Measurements from ENCODE around the gene ASPHD2.
"Not testable (repeated sequence)": the region's sequence is repeated elsewhere in the genome, so short reads cannot be mapped to it uniquely, and the experiment has no call there.

The ASPHD2 gene

DNA sequence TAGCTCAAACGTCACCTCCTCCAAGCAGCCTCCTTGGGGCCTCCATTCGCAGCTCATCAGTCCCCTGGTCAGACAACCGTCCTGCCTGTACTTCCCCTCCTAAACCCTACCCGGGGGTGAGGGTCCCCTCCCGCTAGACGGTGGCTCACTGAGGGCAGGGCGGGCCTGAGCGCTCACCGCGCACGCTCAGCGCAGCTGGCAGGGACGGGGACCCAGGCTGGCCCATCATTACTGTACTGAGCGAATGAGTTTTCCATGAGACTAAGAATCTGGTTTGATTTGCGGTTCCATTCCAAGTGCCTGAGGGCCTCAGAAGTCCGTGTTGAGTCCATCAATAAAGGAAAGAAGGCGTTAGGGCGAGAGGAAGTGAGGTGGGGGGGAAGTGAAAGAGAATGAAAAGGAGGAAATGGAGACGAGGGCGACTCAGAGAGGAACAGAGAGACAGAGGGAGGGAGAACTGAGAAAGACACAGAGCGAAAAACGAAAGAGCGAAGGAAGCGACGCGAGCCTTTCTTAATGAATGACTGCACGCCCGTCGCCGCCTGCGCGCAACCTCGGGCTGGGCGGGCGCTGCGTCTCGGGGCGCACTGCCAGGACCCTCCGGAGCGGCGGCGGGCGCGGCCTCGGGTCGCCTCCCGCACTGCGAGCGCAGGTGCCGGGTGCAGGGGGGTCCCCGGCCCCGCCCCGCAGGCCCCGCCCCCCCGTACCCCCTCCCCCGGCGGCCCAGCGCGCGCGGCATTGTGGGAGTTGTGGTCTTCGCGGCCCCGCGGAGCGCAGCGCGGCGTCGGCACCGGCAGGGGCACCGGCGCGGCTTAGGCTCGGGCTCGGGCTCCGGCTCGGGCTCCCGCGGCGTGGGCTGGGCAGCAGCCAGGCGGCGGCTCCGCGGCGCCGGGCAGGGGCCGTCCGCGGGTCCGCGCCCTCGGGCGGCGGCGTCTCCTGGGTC, at the start of gene ASPHD2:
Gene ASPHD2 (plus strand): TSS at position 746 of the 943 bp plus-strand sequence. CDS start 4,356 bp downstream, outside the sequence.
- DNase-seq (ENCODE audit: low read depth in 4 of 4, low spot score in 1 of 4): peak; percentile 42 to 68 (median 59)

- DNase-seq (ENCODE audit: low read depth in 4 of 4, low spot score in 1 of 4): no peak
Observed at GRCh38 chr22:26380072-26380830, 48.8 kb upstream of the ASPHD2 start.

DNA sequence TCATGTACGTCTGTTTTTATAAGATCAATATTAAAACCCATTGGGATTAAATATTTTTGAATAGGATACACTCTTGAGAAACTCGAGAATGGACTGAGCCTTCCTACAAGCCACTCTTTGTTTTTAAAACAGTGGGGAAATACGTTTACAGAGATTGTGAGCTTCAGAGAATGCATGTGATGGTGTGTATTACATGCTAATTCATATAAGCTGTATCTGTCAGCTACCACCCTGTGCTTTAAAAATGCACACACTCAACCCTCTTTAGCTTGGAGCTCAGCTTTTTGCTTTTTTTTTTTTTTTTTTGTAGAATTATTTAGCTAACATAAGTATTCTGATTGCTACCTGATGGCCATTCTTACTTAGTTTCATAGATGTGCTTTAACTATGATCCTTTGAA, 46.3 kb upstream of the ASPHD2 start:
- no peak for DNase-seq (ENCODE audit: low read depth in 4 of 4, low spot score in 1 of 4)

DNA sequence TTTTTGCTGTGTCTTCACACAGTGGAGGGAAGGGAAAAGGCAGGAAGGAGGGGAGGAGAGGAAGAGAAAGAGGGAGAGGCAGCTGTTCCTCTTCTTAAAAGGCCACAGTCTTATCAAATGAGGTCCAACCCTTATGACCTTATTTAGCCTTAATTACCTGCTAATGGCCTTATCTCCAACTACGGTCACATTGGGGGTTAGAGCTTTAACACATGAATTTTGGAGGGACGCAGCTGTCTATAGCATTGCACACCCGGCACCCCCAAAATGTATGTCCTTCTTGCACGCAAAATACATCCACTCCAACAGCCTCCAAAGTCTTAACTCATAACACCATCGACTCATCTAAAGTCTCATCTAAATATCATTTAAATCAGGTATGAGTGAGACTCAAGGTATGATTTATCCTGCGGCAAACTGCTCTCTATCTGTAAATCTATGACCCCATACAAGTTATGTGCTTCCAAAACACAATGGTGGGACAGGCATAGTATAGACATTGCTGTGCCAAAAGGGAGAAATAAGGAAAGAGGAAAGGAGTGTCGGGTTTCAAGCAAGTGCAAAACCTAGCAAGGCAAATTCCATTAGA, 45.0 kb upstream of the ASPHD2 start:
- no peak for DNase-seq (ENCODE audit: low read depth in 4 of 4, low spot score in 1 of 4)

GRCh38 chr22:26385164-26385563, 43.9 kb upstream of the ASPHD2 start:
- no peak for DNase-seq (ENCODE audit: low read depth in 4 of 4, low spot score in 1 of 4)

- DNase-seq (ENCODE audit: low read depth in 4 of 4, low spot score in 1 of 4): no peak
Observed at GRCh38 chr22:26389125-26389524, 39.9 kb upstream of the ASPHD2 start.

- DNase-seq (ENCODE audit: low read depth in 4 of 4, low spot score in 1 of 4): no peak
Observed at GRCh38 chr22:26391091-26391490, 38.0 kb upstream of the ASPHD2 start.

- no peak for DNase-seq (ENCODE audit: low read depth in 4 of 4, low spot score in 1 of 4)
Observed at GRCh38 chr22:26391623-26392022, 37.4 kb upstream of the ASPHD2 start.

DNA sequence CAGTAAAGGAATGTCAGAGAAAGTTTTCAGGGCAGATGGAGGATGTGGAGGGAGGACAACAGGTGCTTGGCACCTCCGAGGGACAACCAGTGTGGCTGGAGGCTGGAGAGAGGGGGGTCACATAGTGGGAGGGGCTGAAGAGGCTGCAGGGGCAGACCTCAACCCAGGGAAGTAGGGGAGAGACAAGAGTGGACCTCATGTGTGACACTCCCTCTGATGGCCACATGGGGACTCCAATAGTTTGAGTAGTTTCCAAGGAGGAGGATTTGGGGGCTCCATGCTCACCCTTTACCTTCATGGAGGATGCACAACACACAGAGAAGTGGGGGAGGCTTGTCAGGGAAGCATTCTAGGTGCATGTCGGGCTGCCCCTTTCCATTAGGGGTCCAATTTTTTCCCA, 35.1 kb upstream of the ASPHD2 start:
- DNase-seq (ENCODE audit: low read depth in 4 of 4, low spot score in 1 of 4): no peak

- DNase-seq (ENCODE audit: low read depth in 4 of 4, low spot score in 1 of 4): no peak
Observed at GRCh38 chr22:26394777-26395176, 34.3 kb upstream of the ASPHD2 start.

DNA sequence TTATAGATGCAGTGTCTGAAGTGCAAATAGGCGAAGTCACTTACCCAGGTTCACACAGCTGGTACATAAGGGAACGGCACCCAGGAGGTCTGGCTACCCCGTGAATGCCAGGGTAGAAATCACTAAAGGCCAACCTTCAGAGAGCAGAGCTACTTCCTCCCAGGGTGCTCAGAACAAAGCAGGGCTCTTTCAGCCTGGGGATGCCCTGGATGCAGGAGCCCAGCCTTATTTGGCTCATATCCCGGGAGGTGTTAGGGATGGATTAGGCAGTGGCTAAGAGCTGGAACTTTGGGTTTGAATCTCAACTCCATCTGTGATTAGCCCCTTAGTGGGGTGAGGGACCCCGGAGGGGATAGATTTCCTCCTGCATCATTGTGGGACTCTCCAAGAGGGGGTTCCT, 33.1 kb upstream of the ASPHD2 start:
- DNase-seq (ENCODE audit: low read depth in 4 of 4, low spot score in 1 of 4): no peak

DNA sequence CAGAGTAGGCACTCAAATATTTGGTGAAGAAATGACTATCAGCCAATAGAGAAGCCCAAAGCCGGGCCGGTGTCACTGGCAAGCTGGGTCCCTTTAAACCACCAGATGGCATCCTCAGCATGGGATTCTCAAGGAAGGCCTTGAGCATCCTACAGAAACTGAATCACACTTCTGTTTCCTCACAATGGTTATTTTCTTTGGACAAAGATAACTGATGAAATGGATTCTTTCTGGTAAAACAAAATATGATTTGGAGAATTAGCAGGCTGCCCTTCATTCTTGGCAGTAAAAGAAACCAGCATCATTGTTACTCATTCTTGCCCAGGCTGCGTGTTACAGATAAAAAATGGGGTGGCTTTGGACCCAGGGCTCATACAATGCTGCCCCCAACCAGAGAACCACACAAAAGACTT, 30.3 kb upstream of the ASPHD2 start:
- peak; percentile 3 to 34 (median 26) for DNase-seq (ENCODE audit: low read depth in 4 of 4, low spot score in 1 of 4)

DNA sequence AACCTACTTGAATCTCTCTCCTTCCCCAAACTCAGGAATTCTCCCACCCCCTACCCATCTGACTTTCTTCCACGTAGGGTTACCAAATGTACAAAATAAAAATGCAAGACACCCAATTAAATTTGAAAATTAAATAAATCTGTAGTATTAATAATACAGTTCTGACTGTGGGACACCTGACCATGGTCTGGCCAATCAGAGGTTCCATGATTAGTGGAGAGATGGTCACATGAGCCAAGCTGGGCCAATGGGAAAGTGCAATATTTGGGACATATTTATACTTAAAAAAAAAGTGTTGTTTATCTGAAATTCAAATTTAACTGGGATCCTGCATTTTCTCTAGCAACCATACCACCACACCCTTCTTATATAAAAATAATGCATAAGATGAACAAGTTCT, 29.8 kb upstream of the ASPHD2 start:
- DNase-seq (ENCODE audit: low read depth in 4 of 4, low spot score in 1 of 4): no peak

DNA sequence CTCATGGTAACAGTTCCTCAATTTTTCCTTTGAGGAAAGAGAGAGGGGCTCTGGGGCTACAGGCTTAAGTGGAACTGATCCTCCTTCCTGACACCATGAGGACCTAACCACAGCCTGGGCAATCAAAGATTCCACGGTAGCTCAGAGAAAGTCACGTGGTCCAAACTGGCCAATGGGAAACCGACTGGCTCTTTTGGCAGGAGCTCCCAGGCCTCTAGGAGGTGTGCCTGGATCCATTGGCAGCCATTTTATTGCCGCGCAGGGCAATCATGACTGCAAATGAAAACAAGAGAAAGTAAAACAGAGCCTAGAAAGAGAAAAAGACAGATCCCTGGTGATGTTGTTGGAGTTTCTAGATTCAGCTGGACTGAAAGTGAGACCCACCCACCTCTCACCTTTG, 27.3 kb upstream of the ASPHD2 start:
- no peak for DNase-seq (ENCODE audit: low read depth in 4 of 4, low spot score in 1 of 4)

DNA sequence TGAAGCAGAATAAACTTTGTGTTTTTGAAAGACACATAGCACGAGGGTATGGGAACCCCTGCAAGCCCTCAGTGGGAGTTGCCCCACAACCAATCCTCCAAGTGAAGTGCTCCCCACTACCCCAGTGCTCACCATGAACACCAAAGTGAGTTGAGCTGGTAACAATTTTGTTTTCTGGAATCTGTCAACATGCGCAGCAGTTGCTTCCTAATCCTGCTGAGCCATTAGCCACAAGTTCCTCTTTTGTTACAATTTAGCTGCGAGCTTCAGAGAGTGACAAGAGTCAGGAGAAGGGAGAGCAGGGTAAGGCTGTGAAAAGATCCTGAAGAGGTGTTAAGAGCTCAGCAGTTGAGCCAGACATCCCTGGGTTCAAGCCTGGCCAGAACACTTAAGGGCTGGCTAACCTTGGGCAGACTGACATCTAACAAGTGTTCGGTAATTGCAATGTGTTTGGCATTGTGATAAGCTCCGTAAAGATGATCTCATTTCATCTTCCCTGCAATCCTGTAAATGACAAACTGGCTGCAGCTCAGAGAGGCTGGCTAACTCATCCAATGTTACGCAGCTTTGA, 24.1 kb upstream of the ASPHD2 start:
- DNase-seq (ENCODE audit: low read depth in 4 of 4, low spot score in 1 of 4): no peak

DNA sequence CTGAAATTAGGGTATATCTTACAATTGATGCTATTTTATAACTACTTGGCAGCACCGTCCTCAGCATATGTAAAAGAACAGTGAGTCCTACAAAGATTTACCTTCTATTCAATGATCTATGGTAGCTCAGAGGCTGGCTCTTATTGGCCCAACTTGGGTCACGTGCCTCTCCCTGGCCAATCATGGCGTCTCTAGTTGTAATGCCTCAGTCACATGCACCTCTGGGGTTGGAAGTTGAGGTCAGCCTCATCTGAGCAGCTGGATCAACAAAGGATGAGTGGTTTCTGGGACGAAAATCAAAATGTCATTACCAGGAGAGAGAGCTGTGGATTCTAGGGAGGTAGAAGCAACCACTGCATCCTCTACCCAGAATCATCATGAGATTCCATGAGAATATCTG, 22.9 kb upstream of the ASPHD2 start:
- DNase-seq (ENCODE audit: low read depth in 4 of 4, low spot score in 1 of 4): no peak

GRCh38 chr22:26408562-26409220, 20.4 kb upstream of the ASPHD2 start:
- DNase-seq (ENCODE audit: low read depth in 4 of 4, low spot score in 1 of 4): not testable (repeated sequence)

GRCh38 chr22:26409719-26410335, 19.2 kb upstream of the ASPHD2 start:
- DNase-seq (ENCODE audit: low read depth in 4 of 4, low spot score in 1 of 4): no peak

DNA sequence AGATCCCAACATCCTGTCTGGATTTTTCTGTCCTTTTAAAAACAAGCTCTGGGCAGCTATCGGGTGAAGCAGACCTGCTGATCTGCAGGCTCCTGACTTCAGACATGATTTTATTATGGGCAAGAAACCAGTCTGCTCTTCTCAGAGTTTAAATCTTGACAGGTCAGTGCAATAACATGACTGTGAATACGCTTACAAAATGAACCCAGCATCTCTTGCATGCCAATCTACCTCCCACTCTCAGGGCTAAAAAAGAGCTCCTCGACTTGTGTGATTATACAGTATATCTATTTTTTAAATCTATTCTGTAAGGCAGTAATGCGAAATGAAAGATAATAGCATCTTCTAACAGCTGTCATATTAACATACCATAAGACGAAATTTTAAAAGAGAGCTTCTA, 18.7 kb upstream of the ASPHD2 start:
- no peak for DNase-seq (ENCODE audit: low read depth in 4 of 4, low spot score in 1 of 4)

- no peak for DNase-seq (ENCODE audit: low read depth in 4 of 4, low spot score in 1 of 4)
Observed at GRCh38 chr22:26414347-26414746, 14.7 kb upstream of the ASPHD2 start.
